Endothelial cell of umbilical vein (primary cell): ENCODE data around the gene UBASH3A. TPM values are rescaled to one million over a fixed set of nuclear protein-coding genes. Genes with fewer than 3 reads are reported as not detected.

ENCODE experiments used
- BruUV-seq: library from RNA; stranded (reverse); fragments of 400-500 nt; replicated peaks from 2 replicates; lab custom pipeline; 2021; lab: Mats Ljungman, UMichigan
- CTCF ChIA-PET: fragments of 300-600, 350-600 bp; sonication (Branson Sonifier 250); formaldehyde crosslinking; loops from one replicate; lab custom pipeline; 2021; ENCODE audit warnings: antibody characterized with exemption, inconsistent platforms; lab: Charles Lee
- POLR2A ChIA-PET: fragments of 300-600, 350-600 bp; sonication (Branson Sonifier 250); formaldehyde crosslinking; loops from one replicate; lab custom pipeline; 2021; ENCODE audit warnings: antibody characterized with exemption, inconsistent platforms; lab: Charles Lee
- DNase-seq: peaks from one replicate; pipeline ENCODE4 v3.0.0-alpha.2; 2011; ENCODE audit warnings: low read depth, low spot score
- FAIRE-seq: peaks from 2 replicates; lab custom pipeline; 2011; peaks lifted over from hg19 to GRCh38; lab: Jason Lieb, UNC
- H2AFZ ChIP-seq: 2 replicates; pipeline ENCODE4 v1.6.0; 2012; ENCODE audit warnings: low read depth, low read length, control low read depth, inconsistent platforms
- H3K27ac ChIP-seq: 2 replicates; pipeline ENCODE4 v1.5.1; 2011; ENCODE audit warnings: low read depth, mild to moderate bottlenecking, control low read depth, low read length, moderate library complexity; ENCODE audit not compliant: insufficient read depth
- H3K27me3 ChIP-seq, 2 experiments: 2 replicates each; pipeline versions ENCODE4 v1.6.0 to v1.6.1; 2011; ENCODE audit warnings: low read length in 2 of 2, mixed read lengths in 1 of 2; ENCODE audit not compliant: control insufficient read depth in 2 of 2, insufficient read depth in 2 of 2
- H3K36me3 ChIP-seq, 2 experiments: 2 replicates in 1 of 2; 3 replicates in 1 of 2; pipeline ENCODE4 v1.5.1; 2011; ENCODE audit warnings: low read length in 2 of 2, mild to moderate bottlenecking in 1 of 2, moderate library complexity in 1 of 2; ENCODE audit not compliant: control insufficient read depth in 2 of 2, insufficient read depth in 2 of 2; ENCODE audit errors: extremely low read depth in 1 of 2
- H3K4me1 ChIP-seq: 3 replicates; pipeline ENCODE4 v1.5.1; 2011; ENCODE audit warnings: mild to moderate bottlenecking, low read length; ENCODE audit not compliant: control insufficient read depth, insufficient read depth; ENCODE audit errors: extremely low read depth
- H3K4me2 ChIP-seq: 2 replicates; pipeline ENCODE4 v1.6.1; 2011; ENCODE audit warnings: low read length, control low read depth, mixed read lengths; ENCODE audit not compliant: insufficient read depth
- H3K4me3 ChIP-seq, 3 experiments: fragments of 200-600 bp in 1 of 3; sonication (generic), shearing (Covaris generic) in 1 of 3; replicated peaks in 1 of 3; 2 replicates each; pipeline ENCODE4 v1.5.1; 2011 to 2016; ENCODE audit warnings: control low read depth in 3 of 3, low read length in 3 of 3, mild to moderate bottlenecking in 2 of 3, inconsistent platforms in 1 of 3, low read depth in 1 of 3, moderate library complexity in 1 of 3; ENCODE audit not compliant: insufficient read depth in 1 of 3
- H3K79me2 ChIP-seq: 2 replicates; pipeline ENCODE4 v1.6.0; 2012; ENCODE audit warnings: low read length, inconsistent platforms; ENCODE audit not compliant: control insufficient read depth, insufficient read depth
- H3K9ac ChIP-seq: replicated peaks from 2 replicates; pipeline ENCODE3; 2011; ENCODE audit warnings: low read length, control low read depth; ENCODE audit not compliant: insufficient read depth; ENCODE audit errors: extremely low read depth
- H3K9me1 ChIP-seq: replicated peaks from 3 replicates; pipeline ENCODE4 v1.6.0; 2011; ENCODE audit warnings: mild to moderate bottlenecking, low read length; ENCODE audit not compliant: control insufficient read depth, insufficient read depth; ENCODE audit errors: extremely low read depth
- H3K9me3 ChIP-seq: replicated peaks from 2 replicates; pipeline ENCODE4 v1.5.1; 2012; ENCODE audit warnings: low read length, inconsistent platforms; ENCODE audit not compliant: control insufficient read depth, insufficient read depth
- H4K20me1 ChIP-seq: replicated peaks from 2 replicates; pipeline ENCODE3; 2011; ENCODE audit warnings: mild to moderate bottlenecking, low read length; ENCODE audit not compliant: control insufficient read depth, insufficient read depth; ENCODE audit errors: extremely low read depth
- CTCF ChIP-seq, 2 donors: IDR thresholded peaks; 1 replicate in 1 of 2; 2 replicates in 1 of 2; pipeline ENCODE4 v1.5.1; 2011; ENCODE audit warnings: low read length in 2 of 2, mild to moderate bottlenecking in 2 of 2, moderate library complexity in 2 of 2, control low read depth in 1 of 2, inconsistent platforms in 1 of 2, low read depth in 1 of 2; ENCODE audit not compliant: insufficient read depth in 1 of 2; ENCODE audit errors: extremely low read depth in 1 of 2
- EZH2 ChIP-seq: IDR thresholded peaks from 2 replicates; pipeline ENCODE4 v1.6.1; 2012; ENCODE audit warnings: borderline replicate concordance, low read depth, mild to moderate bottlenecking, moderate library complexity, low read length, inconsistent platforms; ENCODE audit not compliant: severe bottlenecking
- FOS ChIP-seq: IDR thresholded peaks from 2 replicates; pipeline ENCODE4 v1.6.1; 2011; ENCODE audit warnings: mild to moderate bottlenecking, low read length, moderate library complexity, borderline replicate concordance; ENCODE audit not compliant: insufficient read depth
- GATA2 ChIP-seq: IDR thresholded peaks from 2 replicates; pipeline ENCODE4 v1.7.0; 2011; ENCODE audit warnings: low read depth, mild to moderate bottlenecking, moderate library complexity, mixed read lengths, low read length; ENCODE audit not compliant: insufficient read length, insufficient read depth
- JUN ChIP-seq: IDR thresholded peaks from 2 replicates; pipeline ENCODE4 v1.6.1; 2011; ENCODE audit warnings: borderline replicate concordance, low read depth; ENCODE audit not compliant: insufficient read length, insufficient read depth
- MYC ChIP-seq: IDR thresholded peaks from one replicate; pipeline ENCODE4 v1.6.1; 2011; ENCODE audit warnings: mild to moderate bottlenecking, low read depth, low read length
- POLR2A ChIP-seq: IDR thresholded peaks from 2 replicates; pipeline ENCODE4 v1.6.1; 2012; ENCODE audit warnings: low read depth, mild to moderate bottlenecking, control low read depth, low read length
- POLR2AphosphoS5 ChIP-seq: IDR thresholded peaks from 2 replicates; pipeline ENCODE4 v1.6.1; 2012; ENCODE audit warnings: low read depth, mild to moderate bottlenecking, control low read depth, low read length, moderate library complexity; ENCODE audit not compliant: insufficient read depth
- dilution Hi-C: fragments of 300-500 bp; cut with MboI; formaldehyde crosslinking; loops from one replicate; pipeline ENCODE4 v1.15.0; 2019; ENCODE audit warnings: low sequenced_read_pairs; ENCODE audit not compliant: extremely low pct_ligation_motif_present
- intact Hi-C: fragments of 100-400 bp; cut with micrococcal nuclease; formaldehyde crosslinking; loops from one replicate; pipeline ENCODE4 v1.10.0; 2022
- polyA plus RNA-seq, 4 experiments: library from polyadenylated mRNA; depleted of rRNA in 3 of 4; stranded (reverse) in 3 of 4; unstranded in 1 of 4; fragments of >200 nt; gene quantifications; 2 replicates each; pipeline versions ENCODE4 v1.2.1 to v1.2.3, GENCODE V29; 2011 to 2012; ENCODE audit warnings: missing spikeins in 1 of 4
- total RNA-seq: library from RNA; stranded (reverse); gene quantifications from 2 replicates; pipeline ENCODE4 v1.2.3, GENCODE V29; 2021
- TF ChIP-seq, protein P1 (sequence below): IDR thresholded peaks from 2 replicates; pipeline ENCODE4 v1.6.1; 2011; ENCODE audit not compliant: insufficient read depth, insufficient read length

UBASH3A gene
- total and polyA plus RNA-seq, 2 donors (not counting 3 experiments of a cell fraction or from before 2014, with no cell fraction given): not detected

GRCh38 chr21:42453224-42453985 lies 49.7 kb downstream of the UBASH3A start:
- TF ChIP-seq POLR2A (no peak), JUN (no peak), CTCF (IDR thresholded peaks at IDR 0.05; ENCODE audit: extremely low read depth in 1 of 2, insufficient read depth in 1 of 2, low read depth in 1 of 2, low read length in 2 of 2) (no peak), GATA2 (no peak), POLR2AphosphoS5 (no peak), EZH2 (no peak), MYC (no peak), FOS (no peak)
- TF ChIP-seq, protein P1, sequence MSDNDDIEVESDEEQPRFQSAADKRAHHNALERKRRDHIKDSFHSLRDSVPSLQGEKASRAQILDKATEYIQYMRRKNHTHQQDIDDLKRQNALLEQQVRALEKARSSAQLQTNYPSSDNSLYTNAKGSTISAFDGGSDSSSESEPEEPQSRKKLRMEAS: no peak
- no peaks in the 10 kb centered on the region for H4K20me1 ChIP-seq
- H3K4me3 ChIP-seq: no peak overlapping the region
- no peaks in the 10 kb centered on the region for H3K9me3 ChIP-seq
- H3K4me1 ChIP-seq: no peaks in the 10 kb centered on the region
- FAIRE-seq (no peak), DNase-seq (no peak)
- POLR2A ChIA-PET: no interaction called here
- no peak overlapping the region for H3K27ac ChIP-seq
- dilution Hi-C loops (no loop called here), intact Hi-C loops (no loop called here)
- BruUV-seq: no TSS peak
- H3K4me2 ChIP-seq: no peak overlapping the region
- no peaks in the 10 kb centered on the region for H3K9me1 ChIP-seq
- H2AFZ ChIP-seq: no peak overlapping the region
- peaks cover 2% of the 10 kb centered on the region in 2 experiments for H3K27me3 ChIP-seq
- H3K79me2 ChIP-seq: no peaks in the 10 kb centered on the region
- H3K9ac ChIP-seq: no peak overlapping the region
- H3K36me3 ChIP-seq: no peaks in the 10 kb centered on the region
- CTCF ChIA-PET: no interaction called here
